WTC11 (cell line): Measurements from ENCODE around the gene NEDD8. TPM values are rescaled to one million over a fixed set of nuclear protein-coding genes. Genes with fewer than 3 reads are reported as not detected.

ENCODE experiments used
- ATAC-seq: fragments of 200-7000 bp; cut with Tn5 transposase; 2 replicates; pipeline ENCODE4 v1.10.0; 2021; ENCODE audit warnings: mild to moderate bottlenecking, moderate library complexity
- CTCF ChIA-PET: fragments of 300-600 bp; sonication (Branson Sonifier 250); formaldehyde crosslinking; loops from one replicate; lab custom pipeline; 2021; ENCODE audit warnings: antibody characterized with exemption; lab: Charles Lee
- POLR2A ChIA-PET: fragments of 350-600 bp; sonication (Branson Sonifier 250); formaldehyde crosslinking; loops from one replicate; lab custom pipeline; 2021; ENCODE audit warnings: antibody characterized with exemption; lab: Charles Lee
- DNase-seq: peaks from one replicate; pipeline ENCODE4 v3.0.0; 2021; ENCODE audit warnings: low spot score
- H3K27ac Mint-ChIP-seq: 2 replicates; pipeline ENCODE4 v1.8.0; 2021; ENCODE audit warnings: mixed read lengths
- H3K27me3 Mint-ChIP-seq: 2 replicates; pipeline ENCODE4 v1.8.0; 2021; ENCODE audit warnings: low read depth, mild to moderate bottlenecking, moderate library complexity, mixed read lengths
- H3K36me3 Mint-ChIP-seq: 2 replicates; pipeline ENCODE4 v1.8.0; 2021; ENCODE audit warnings: mixed read lengths
- H3K4me1 Mint-ChIP-seq: 2 replicates; pipeline ENCODE4 v1.8.0; 2022; ENCODE audit warnings: mixed read lengths
- H3K4me3 Mint-ChIP-seq: 2 replicates; pipeline ENCODE4 v1.8.0; 2021; ENCODE audit warnings: mild to moderate bottlenecking, moderate library complexity, mixed read lengths
- H3K9me3 Mint-ChIP-seq: 2 replicates; pipeline ENCODE4 v1.8.0; 2021; ENCODE audit warnings: mixed read lengths
- CBFB ChIP-seq: sonication (generic); formaldehyde crosslinking; IDR thresholded peaks from 2 replicates; pipeline ENCODE4 v1.8.1; 2022; ENCODE audit warnings: mild to moderate bottlenecking, low read depth, missing genetic modification reagents
- ESRRA ChIP-seq: sonication (generic); formaldehyde crosslinking; IDR thresholded peaks from 2 replicates; pipeline ENCODE4 v1.8.1; 2022; ENCODE audit warnings: mild to moderate bottlenecking, missing genetic modification reagents, borderline replicate concordance
- FOXP1 ChIP-seq: sonication (generic); formaldehyde crosslinking; IDR thresholded peaks from 2 replicates; pipeline ENCODE4 v1.8.0; 2022; ENCODE audit warnings: missing genetic modification reagents, mild to moderate bottlenecking, moderate library complexity, borderline replicate concordance
- NFYB ChIP-seq: sonication (generic); formaldehyde crosslinking; conservative IDR thresholded peaks from 2 replicates; pipeline ENCODE4 v1.8.0; 2022; ENCODE audit warnings: low read depth, missing genetic modification reagents
- NR2C2 ChIP-seq: sonication (generic); formaldehyde crosslinking; IDR thresholded peaks from 2 replicates; pipeline ENCODE4 v1.8.0; 2022; ENCODE audit warnings: mild to moderate bottlenecking, missing genetic modification reagents
- NR3C1 ChIP-seq: sonication (generic); formaldehyde crosslinking; conservative IDR thresholded peaks from 2 replicates; pipeline ENCODE4 v1.8.1; 2023; ENCODE audit warnings: low read depth, mild to moderate bottlenecking, missing genetic modification reagents
- SMAD3 ChIP-seq: sonication (generic); formaldehyde crosslinking; IDR thresholded peaks from 2 replicates; pipeline ENCODE4 v1.8.0; 2022; ENCODE audit warnings: missing genetic modification reagents, mild to moderate bottlenecking, borderline replicate concordance
- SMAD4 ChIP-seq: sonication (generic); formaldehyde crosslinking; IDR thresholded peaks from 2 replicates; pipeline ENCODE4 v1.8.0; 2022; ENCODE audit warnings: mild to moderate bottlenecking, missing genetic modification reagents
- SOX15 ChIP-seq: fragments of 250-450 bp; sonication (Bioruptor Pico); IDR thresholded peaks from 2 replicates; pipeline ENCODE4 v1.9.0; 2021; ENCODE audit warnings: mild to moderate bottlenecking
- TEAD4 ChIP-seq: sonication (generic); formaldehyde crosslinking; IDR thresholded peaks from 2 replicates; pipeline ENCODE4 v1.8.0; 2022; ENCODE audit warnings: mild to moderate bottlenecking, missing genetic modification reagents
- ZBTB21 ChIP-seq: sonication (generic); formaldehyde crosslinking; IDR thresholded peaks from 2 replicates; pipeline ENCODE4 v1.8.1; 2023; ENCODE audit warnings: mild to moderate bottlenecking, missing genetic modification reagents, borderline replicate concordance
- ZNF121 ChIP-seq: sonication (generic); formaldehyde crosslinking; IDR thresholded peaks from 2 replicates; pipeline ENCODE4 v1.8.0; 2023; ENCODE audit warnings: missing genetic modification reagents
- ZNF232 ChIP-seq: sonication (generic); formaldehyde crosslinking; IDR thresholded peaks from 2 replicates; pipeline ENCODE4 v1.8.0; 2022; ENCODE audit warnings: mild to moderate bottlenecking, missing genetic modification reagents
- ZNF396 ChIP-seq: fragments of 250-450 bp; sonication (Bioruptor Pico); IDR thresholded peaks from 2 replicates; pipeline ENCODE4 v1.8.0; 2021; ENCODE audit warnings: mild to moderate bottlenecking, moderate library complexity, borderline replicate concordance
- ZNF671 ChIP-seq: fragments of 250-450 bp; sonication (Bioruptor Pico); IDR thresholded peaks from 2 replicates; pipeline ENCODE4 v1.8.0; 2021; ENCODE audit warnings: mild to moderate bottlenecking
- total RNA-seq: library from RNA; stranded (reverse); gene quantifications from 3 replicates; pipeline ENCODE4 v1.2.3, GENCODE V29; 2021
- TF ChIP-seq, protein P1 (sequence below): sonication (generic); formaldehyde crosslinking; conservative IDR thresholded peaks from 2 replicates; pipeline ENCODE4 v1.8.1; 2023; ENCODE audit warnings: mild to moderate bottlenecking, low read depth, missing genetic modification reagents, moderate library complexity
- TF ChIP-seq, protein P2 (sequence below): sonication (generic); formaldehyde crosslinking; IDR thresholded peaks from 2 replicates; pipeline ENCODE4 v1.8.1; 2022; ENCODE audit warnings: missing genetic modification reagents, borderline replicate concordance
- TF ChIP-seq, protein P3 (sequence below): fragments of 250-450 bp; sonication (Bioruptor Pico); IDR thresholded peaks from 2 replicates; pipeline ENCODE4 v1.9.0; 2021; ENCODE audit warnings: mild to moderate bottlenecking, borderline replicate concordance

NEDD8 gene
- total RNA-seq, 1 experiment from 2014 or later, result 233 TPM

DNA sequence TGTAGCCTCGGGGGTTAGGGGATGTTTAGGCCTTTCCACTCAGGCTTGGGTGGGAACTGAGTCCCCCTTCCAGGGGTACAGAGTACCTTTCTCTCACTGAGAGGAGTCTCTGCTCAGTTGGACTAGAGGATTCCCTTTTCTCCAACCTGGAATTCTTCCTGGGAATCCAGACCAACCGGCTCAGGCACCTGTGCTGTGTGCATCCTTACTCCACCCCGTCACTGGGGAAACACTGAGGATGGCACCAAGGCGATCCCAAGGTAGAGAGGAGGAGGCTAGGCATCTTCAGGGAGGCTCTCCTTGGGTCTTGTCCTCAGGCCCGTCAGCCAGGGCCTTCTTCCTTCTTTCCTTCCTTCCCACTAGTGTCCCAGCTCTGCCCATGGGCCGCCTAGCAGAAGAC is 31.7 kb upstream of the NEDD8 start (continued):
- TF ChIP-seq, protein P1, sequence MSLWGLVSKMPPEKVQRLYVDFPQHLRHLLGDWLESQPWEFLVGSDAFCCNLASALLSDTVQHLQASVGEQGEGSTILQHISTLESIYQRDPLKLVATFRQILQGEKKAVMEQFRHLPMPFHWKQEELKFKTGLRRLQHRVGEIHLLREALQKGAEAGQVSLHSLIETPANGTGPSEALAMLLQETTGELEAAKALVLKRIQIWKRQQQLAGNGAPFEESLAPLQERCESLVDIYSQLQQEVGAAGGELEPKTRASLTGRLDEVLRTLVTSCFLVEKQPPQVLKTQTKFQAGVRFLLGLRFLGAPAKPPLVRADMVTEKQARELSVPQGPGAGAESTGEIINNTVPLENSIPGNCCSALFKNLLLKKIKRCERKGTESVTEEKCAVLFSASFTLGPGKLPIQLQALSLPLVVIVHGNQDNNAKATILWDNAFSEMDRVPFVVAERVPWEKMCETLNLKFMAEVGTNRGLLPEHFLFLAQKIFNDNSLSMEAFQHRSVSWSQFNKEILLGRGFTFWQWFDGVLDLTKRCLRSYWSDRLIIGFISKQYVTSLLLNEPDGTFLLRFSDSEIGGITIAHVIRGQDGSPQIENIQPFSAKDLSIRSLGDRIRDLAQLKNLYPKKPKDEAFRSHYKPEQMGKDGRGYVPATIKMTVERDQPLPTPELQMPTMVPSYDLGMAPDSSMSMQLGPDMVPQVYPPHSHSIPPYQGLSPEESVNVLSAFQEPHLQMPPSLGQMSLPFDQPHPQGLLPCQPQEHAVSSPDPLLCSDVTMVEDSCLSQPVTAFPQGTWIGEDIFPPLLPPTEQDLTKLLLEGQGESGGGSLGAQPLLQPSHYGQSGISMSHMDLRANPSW, result no peak
- TF ChIP-seq SMAD4, result no peak
- no peak for TF ChIP-seq NR3C1 (CRISPR knock-in tag)
- no peak for TF ChIP-seq ESRRA (CRISPR knock-in tag)
- TF ChIP-seq, all 79 proteins: peak for 0

GRCh38 chr14:24262821-24263733 is 30.9 kb upstream of the NEDD8 start, which contains the start of gene TGM1:
Gene TGM1 (minus strand): TSS chr14:24263177. CDS start chr14:24262352, 825 bp downstream.
- ChIA-PET POLR2A (interaction anchor here (0.9 kb wide), 1 partner anchor 8 kb away, joined by 5 read pairs; the partner anchor contains the start of gene RABGGTA), CTCF (interaction anchor here (1.0 to 2.6 kb wide), 4 partner anchors 8 to 47 kb away, joined by 4 to 17 read pairs (median 6); partner anchors contain the start of genes CIDEB, RABGGTA and TINF2)
- TF ChIP-seq SOX15 (CRISPR knock-in tag), result no peak
- TF ChIP-seq NR2C2 (CRISPR knock-in tag), result no peak
- TF ChIP-seq, protein P2, sequence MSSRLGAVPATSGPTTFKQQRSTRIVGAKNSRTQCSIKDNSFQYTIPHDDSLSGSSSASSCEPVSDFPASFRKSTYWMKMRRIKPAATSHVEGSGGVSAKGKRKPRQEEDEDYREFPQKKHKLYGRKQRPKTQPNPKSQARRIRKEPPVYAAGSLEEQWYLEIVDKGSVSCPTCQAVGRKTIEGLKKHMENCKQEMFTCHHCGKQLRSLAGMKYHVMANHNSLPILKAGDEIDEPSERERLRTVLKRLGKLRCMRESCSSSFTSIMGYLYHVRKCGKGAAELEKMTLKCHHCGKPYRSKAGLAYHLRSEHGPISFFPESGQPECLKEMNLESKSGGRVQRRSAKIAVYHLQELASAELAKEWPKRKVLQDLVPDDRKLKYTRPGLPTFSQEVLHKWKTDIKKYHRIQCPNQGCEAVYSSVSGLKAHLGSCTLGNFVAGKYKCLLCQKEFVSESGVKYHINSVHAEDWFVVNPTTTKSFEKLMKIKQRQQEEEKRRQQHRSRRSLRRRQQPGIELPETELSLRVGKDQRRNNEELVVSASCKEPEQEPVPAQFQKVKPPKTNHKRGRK (CRISPR knock-in tag), result no peak
- no peak for TF ChIP-seq FOXP1 (CRISPR knock-in tag)
- TF ChIP-seq ZBTB21 (CRISPR knock-in tag), result no peak
- no peak for TF ChIP-seq TEAD4 (CRISPR knock-in tag)
- no peak for TF ChIP-seq SMAD3 (CRISPR knock-in tag)
- no peak for TF ChIP-seq ZNF232 (CRISPR knock-in tag)
- no peak for TF ChIP-seq ZNF121 (CRISPR knock-in tag)
- TF ChIP-seq, protein P1, result no peak
- TF ChIP-seq ZNF396 (CRISPR knock-in tag), result no peak
- no peak for TF ChIP-seq ESRRA (CRISPR knock-in tag)
- TF ChIP-seq, protein P3, sequence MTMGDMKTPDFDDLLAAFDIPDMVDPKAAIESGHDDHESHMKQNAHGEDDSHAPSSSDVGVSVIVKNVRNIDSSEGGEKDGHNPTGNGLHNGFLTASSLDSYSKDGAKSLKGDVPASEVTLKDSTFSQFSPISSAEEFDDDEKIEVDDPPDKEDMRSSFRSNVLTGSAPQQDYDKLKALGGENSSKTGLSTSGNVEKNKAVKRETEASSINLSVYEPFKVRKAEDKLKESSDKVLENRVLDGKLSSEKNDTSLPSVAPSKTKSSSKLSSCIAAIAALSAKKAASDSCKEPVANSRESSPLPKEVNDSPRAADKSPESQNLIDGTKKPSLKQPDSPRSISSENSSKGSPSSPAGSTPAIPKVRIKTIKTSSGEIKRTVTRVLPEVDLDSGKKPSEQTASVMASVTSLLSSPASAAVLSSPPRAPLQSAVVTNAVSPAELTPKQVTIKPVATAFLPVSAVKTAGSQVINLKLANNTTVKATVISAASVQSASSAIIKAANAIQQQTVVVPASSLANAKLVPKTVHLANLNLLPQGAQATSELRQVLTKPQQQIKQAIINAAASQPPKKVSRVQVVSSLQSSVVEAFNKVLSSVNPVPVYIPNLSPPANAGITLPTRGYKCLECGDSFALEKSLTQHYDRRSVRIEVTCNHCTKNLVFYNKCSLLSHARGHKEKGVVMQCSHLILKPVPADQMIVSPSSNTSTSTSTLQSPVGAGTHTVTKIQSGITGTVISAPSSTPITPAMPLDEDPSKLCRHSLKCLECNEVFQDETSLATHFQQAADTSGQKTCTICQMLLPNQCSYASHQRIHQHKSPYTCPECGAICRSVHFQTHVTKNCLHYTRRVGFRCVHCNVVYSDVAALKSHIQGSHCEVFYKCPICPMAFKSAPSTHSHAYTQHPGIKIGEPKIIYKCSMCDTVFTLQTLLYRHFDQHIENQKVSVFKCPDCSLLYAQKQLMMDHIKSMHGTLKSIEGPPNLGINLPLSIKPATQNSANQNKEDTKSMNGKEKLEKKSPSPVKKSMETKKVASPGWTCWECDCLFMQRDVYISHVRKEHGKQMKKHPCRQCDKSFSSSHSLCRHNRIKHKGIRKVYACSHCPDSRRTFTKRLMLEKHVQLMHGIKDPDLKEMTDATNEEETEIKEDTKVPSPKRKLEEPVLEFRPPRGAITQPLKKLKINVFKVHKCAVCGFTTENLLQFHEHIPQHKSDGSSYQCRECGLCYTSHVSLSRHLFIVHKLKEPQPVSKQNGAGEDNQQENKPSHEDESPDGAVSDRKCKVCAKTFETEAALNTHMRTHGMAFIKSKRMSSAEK (CRISPR knock-in tag), result no peak
- TF ChIP-seq ZNF671 (CRISPR knock-in tag), result no peak
- no peak for TF ChIP-seq CBFB
- no peak for TF ChIP-seq NFYB (CRISPR knock-in tag)
- no peaks in the 10 kb centered on the region for H3K9me3 Mint-ChIP-seq
- H3K4me1 Mint-ChIP-seq, result no peaks in the 10 kb centered on the region
- no peak within 1 kb of the TSS for H3K4me3 Mint-ChIP-seq
- H3K36me3 Mint-ChIP-seq, result peaks cover 4% of the 10 kb centered on the region; the same call in 1 of the 2 replicates
- H3K27ac Mint-ChIP-seq, result no peak within 1 kb of the TSS
- no peak for DNase-seq
- no peaks in the 10 kb centered on the region for H3K27me3 Mint-ChIP-seq
- ATAC-seq, result peak; percentile 71
